Measurements from ENCODE around the gene PLOD2.

The PLOD2 gene

DNA sequence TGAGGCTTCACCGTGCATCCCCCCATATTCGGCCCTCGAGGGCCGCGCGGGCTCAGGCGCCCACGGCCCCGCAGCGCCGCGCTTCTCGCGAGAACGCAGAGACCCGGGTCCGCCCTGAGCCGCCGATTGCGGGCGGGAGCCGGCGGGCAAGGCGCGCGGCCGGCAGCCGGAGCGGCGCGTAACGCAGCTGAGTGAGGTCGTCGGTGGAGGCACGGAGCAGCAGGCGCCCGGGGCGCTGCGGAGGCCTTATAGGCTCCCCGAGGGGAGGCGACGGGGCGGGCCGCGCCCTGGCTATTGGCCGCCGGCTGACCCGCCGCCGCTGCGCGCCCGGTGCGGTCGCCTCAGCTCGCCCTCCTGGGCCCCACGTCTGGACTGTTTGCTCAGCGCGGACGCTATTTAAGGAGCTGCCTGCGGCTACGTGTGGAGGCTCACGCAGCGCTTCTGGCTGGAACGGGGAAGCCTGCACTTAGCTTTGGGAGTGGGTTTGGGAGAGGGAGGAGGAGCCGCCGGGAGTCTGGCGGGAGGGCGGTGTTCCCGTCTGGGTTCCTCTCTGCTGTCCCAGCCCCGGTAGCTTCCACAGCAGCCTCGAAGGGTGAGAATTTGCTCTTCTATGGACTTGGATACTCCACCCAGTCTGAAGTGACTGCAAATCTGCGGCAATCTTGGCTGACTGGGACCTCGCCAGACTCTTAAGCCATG lies at the start of gene PLOD2:
PLOD2 (minus strand) TSS at position 221 of the 699 bp plus-strand sequence; CDS start at position 26, 195 bp downstream.
- DNase-seq = peak; percentile 69

DNA sequence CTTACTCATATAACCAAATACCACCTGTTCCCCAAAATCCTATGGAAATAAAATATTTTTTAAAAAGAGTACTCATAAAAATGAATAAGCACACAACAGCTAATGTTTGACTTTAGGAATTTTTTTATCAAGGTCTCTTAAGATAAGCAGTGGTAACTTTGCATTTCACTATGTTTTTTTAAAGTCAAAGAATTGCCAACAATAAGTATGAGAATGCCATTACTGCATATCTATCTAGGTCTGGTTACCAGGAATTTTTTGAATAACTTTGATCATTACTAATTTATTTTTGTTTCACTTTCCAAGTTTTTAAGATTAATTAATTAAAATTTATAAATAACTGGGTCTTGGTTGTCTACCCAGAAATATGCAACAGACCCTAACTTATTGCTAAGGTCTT lies 48.4 kb upstream of the PLOD2 start:
- DNase-seq = no peak

DNA sequence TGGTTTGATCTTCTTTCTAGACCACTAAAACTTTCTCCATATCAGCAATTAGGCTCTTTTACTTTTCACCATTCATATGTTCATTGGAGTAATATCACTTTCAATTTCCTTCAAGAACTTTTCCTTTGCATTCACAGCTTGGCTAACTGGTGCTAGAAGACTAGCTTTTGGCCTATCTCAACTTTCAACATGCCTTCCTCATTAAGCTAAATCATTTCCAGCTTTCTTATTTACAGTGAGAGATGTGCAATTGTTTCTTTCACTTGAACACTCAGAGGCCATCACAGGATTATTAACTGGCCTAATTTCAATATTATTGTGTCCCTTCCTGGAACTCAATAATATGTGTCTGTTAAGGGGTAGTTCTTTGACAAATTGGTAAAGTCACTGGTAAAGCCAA lies 42.8 kb upstream of the PLOD2 start:
- no peak for DNase-seq

DNA sequence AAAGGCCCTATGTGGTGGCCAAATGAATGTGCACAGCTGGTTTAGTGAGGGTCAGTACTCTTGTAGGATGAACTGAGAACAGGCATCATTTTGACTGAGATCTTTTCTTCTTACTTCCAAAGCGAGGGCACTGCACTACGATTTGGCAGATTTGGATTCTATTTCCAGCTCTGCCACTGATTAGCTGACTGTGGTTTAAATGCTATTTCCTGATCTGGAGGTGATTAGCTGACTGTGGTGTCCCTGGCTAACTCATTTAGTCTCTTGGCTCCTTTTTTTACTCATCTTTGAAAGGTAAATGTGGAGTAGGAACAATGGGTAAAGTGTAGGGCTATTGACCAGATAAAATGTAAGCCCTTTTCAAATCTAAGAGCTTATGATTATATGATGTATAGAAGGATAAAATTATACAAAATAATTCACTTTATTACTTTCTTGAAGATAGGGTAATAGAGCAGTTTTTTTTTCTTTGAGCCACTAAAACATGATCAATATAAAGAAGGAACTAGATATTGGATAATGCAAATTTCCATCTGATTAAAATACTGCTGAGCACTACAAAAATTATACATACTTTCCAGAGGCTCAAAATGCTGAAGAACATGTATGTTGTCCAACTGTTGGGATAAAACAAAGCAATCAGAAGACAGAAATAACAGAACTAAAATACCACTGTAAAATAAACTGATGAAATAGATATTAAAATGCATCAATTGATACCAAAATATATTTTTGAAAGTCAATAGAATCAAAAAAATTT lies 39.7 kb upstream of the PLOD2 start:
- DNase-seq = no peak

DNA sequence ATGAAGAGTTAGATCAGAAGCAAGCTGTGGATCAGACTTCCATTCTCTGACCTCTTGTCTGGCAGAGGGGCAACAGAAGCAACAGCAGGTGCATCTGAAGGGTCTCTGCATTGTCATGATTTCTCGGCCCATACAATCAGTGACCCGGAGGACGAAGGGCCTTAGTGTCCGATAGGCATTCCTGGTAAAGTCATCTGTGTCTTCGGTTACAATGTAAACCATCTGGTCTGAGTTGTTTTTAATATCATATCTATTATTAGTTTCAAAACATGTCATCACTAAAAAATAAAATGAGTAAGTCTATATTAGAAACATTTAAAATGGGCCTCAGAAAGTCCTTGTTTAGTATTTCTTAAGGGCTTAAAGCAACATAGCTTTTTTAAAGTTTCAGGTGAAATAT lies 38.8 kb upstream of the PLOD2 start:
- no peak for DNase-seq

DNA sequence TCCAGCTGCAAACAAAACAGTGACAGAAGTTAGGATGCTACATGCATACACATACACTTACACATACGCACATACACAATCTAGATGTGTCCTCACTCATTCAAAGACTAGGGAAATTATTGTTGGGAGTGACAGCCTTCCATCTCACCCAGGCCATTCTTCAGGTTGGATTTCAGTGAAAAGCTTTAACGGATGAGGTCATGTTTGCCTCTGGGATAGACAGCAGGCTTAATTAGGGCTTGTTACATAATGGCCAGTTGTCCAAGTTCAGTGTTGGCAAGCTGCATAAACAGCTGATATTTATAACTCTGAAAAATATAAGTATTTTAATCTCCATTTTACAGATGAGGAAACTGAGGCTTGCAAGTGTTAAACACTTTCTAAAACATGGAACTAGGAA lies 35.8 kb upstream of the PLOD2 start:
- no peak for DNase-seq

DNA sequence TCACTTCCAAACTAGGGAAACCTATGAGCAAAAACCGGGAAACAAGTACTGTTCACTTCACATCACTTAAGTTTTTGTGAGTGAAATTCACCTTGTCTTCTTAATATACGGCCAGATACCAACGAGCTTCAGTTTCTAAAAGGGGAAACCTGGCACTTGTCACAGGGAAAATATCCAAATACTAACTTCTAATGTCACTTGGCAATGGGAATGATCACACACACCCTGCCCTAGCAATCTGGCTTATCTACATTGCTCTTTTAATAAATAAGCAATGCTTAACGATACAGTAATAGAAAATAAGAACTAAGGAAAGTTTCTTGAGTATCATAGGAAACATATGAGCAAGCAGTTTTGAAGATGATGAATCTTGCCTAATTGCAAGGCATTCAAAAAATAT lies 34.6 kb upstream of the PLOD2 start:
- DNase-seq = no peak

DNA sequence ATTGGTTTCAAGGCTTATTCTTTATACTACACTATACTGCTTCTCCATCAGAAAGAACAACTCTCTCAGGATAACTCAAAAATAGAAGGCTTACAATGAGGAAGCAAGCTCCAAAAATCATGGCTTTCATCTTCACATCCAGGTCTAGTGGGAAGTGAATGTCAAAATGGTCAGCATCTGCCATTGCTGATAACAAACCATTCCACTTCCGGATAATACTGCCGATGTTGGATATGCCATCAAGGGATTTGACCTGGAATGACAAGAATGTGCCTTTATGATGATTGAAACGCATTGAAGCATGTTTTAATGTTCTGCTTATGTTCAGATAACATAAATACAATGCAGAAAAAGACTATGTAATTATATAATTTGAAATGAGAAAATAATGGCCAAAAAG lies 34.0 kb upstream of the PLOD2 start:
- no peak for DNase-seq

DNA sequence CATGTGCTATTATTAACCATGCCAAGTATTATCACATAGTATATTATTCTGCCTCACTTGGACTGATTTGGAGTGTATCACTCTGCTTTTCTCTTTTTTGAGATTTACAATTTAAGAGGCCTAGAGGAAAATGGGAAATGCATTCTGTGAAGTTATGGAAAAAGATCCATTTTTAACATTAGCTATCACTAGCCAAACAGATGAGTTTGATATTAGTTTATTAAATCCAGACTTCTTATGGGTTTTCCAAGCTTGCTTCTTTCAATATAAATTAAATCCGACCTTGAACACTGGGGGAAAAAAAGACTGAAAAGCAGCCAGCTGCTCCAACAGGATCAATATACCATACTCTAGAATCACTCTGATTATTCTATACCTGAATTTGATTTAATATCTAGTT lies 30.1 kb upstream of the PLOD2 start:
- no peak for DNase-seq

DNA sequence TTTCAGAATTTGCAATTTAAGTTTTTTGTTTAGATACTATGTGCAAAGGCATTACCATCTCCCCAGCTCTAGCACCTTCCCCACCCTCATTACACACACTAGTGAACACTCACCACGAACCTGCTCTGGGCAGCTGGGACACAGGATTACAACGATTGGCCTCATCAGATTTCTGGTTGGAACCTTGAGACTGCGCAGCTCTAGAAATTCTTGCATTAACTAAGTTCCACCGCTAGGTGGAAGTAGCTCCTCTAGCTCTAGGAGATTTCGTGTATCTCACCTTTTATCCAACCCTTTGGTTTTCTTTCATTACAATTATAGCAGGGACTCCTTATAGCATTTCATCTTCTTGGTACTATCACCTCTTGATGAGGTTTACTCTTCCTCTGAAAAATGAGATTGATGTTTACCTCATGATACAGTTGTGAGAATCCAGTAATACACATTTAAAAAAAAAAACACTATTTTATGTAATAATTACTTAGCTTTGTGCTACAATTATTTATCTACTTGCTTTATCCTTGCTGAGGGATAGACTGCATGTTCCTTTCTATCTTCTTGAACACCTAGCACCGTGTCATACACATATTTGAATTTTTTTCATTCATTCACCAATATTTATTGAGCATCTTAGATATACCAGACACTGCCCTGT lies 28.7 kb upstream of the PLOD2 start:
- peak; percentile 6 for DNase-seq

DNA sequence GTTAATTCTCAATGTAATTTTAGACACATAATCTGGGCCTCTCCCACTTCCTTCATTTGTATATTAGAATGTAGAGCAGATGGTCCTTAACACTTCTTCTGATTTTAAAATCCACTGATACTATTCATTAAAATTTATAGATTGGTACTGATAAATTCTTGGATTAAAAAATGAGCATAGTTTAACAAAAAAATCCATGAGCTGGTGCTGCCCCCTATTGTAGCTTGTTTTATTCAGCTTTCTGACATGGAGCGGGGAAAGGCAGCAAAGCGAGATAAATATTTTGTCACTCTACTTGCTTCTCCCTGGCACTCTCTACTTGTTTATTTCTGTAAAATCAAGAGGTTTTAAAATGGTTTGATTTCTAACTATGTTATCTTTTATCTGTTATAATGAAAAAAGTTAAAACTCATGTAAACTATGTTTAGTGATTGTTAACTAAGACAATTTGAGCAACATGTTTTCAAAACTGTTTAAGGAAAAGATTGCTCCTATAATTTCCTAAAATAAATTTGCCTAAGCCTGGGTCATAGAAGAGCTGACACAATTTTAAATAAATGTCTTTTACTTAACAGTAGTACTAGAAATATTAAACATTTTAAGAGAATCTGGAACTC lies 26.5 kb upstream of the PLOD2 start:
- DNase-seq = no peak

DNA sequence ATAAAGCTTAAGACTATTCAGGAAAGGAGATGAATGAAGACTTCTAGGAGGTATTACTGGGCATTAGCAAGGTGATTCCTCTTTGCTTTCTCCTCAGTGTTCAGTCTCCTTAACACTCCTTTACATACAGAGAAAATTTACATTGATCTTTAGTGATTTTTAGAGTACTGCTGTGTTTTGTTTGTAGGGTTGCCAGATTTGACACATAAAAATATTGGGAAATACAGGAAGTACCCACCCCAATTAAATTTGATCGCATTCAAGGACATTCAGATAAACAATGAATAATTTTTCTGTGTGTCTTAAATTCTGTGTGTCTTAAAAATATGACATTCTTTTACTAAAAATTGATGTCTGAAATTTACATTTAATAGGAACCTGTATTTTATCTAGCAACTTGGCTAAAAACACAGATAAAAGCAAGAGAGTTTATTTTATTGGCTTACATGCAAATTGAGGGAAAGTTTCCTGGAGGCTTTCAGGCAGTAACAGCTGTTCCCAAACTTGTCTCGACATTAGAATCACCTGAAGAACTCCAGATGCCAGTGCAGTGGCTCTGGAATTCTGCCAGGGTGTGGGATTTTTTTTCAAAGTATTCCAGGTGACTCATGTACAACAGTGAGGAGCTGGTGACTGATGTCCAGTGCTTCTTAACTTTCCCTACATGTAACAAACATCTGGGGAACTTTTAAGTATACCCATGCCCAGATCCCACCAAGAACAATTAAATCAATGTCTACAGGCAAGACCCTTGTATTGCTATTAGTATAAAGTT lies 23.4 kb upstream of the PLOD2 start:
- peak; percentile 34 for DNase-seq

DNA sequence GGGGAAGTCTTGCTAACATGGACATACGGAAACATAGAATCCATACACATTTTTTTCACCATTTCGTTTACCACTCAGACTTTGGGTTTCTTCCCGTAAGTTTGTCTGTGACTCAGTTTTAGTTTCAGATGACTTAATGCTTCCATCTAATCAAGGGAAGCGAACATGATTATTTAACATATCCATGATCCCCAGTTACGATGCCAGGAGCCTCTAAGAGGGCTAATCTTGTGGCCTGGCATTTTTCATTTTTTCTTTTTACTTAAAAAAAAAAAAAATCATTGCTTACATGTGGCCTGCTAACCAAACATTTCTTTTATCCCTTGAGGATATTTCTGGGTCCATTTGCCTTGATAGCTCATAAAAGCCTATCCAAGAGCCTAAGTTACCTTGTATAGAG lies 20.2 kb upstream of the PLOD2 start:
- DNase-seq = no peak

DNA sequence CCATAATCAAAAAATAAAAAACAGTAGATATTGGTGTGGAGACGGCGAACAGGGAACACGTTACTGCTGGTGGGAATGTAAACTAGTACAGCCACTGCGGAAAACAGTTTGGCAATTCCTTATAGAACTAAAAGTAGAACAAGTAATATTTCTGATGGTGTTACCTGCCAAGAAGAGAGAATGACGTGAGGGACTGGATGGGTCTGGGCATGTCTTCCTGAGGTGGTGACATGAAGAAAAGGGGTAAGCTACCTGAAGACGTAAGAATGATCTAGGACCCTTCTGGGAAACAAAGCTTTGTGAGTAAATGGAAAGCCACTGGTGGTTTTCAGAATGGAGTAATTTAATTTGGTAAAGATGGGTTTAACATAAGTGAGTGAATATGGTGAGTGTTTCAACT lies 19.4 kb upstream of the PLOD2 start:
- no peak for DNase-seq

DNA sequence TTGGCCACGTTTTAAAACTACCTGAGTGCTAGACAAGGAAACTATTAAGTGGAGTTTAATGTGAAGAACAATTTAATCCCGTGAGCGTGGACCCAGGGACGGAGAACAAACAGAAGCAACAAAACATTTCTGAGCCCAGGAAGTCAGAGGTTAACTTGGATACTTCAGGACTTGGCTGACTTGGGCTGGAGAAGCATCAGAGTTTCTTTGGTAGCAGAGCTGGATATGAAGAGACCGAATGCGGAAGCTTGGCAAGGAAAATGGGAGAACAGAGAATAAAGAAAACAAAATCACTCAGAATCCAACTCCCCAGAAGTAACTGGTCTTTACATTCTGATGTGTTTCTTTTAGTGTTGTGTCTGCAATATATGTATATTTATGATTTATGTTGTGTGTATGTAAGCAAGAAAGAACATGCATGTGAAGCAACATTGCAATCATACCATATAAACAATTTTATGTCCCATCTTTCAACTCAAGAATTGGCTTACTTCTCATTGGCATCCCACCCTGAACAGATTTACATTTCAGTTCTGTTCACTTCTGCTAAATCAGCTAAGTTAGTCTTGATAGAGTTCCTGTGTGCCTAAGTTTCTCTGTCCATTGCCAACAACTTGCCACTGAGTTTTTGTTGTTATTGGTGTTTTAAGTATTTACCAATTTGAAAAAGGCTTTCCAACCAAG lies 17.2 kb upstream of the PLOD2 start:
- no peak for DNase-seq

DNA sequence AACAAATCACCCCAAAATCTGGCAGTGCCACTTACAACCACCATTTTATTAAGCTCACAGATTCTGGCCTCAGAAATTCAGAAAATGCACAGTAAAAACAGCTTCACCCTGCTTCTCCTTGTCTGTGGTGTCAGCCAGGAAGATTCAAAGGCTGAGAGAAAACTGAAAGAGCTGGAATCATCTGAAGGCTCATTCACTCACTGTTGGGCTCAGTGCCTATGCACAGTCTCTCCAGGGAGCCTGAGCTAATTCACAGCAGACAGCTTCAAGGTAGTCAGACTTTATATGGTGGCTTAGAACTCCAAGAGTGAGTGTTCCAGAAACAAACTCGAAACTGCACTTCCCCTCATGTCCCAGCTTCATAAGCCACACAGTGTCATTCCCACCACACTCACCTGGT lies 16.5 kb upstream of the PLOD2 start:
- no peak for DNase-seq

DNA sequence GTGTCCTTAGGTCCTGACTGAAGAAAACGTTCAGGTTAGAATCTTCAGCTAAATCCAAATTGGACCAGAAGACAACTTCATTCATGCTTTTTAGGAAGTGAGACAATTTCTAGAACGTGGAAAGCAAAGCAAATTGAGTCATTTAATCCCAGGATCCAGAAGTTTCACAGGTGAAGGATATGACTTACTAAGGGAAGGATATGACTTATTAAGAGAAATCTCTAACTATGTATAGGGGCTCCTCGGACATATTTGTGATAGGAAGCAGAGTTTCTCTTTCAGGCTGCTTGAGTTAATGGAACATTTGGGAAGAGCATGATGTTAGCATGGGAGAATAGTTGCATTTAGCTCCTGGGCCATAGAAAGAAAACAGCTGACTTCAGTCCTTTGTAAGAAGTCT lies 16.1 kb upstream of the PLOD2 start:
- DNase-seq = no peak

DNA sequence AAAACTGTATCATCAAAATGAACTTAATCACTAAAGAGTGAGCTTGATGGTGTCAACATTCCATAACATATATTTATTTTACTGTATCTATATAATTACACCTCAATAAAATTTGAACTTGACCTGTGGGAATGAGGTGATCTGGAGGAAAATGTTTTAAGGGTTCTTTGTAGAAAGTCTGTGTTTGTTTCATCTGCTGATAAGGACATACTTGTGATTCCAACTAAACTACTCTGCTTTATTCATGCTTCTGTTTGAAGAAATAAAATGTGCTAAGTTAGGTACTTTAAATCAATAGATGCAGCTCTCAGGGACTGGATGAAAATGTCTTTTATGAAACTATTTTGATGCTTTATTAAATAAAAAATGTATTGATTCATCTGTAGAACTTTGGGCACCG lies 11.6 kb upstream of the PLOD2 start:
- no peak for DNase-seq

DNA sequence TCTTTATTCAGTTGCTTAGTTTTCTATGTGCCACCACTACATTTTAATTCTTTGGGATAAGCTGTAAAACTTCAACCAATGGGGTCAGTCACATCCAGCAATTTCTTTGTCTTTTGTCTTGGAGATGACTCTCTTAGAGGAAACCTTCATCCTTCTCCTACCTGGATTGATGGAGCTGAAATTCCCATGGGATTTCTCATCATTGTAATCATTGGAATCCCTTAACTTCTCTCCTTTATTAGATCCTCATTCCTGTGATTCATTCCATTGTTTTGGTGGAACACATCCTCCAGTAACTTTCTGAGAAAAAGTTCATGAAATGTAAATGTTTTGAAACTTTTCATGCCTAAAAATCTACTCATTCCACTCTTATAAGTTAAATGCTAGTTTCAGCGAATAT lies 9.6 kb upstream of the PLOD2 start:
- no peak for DNase-seq

DNA sequence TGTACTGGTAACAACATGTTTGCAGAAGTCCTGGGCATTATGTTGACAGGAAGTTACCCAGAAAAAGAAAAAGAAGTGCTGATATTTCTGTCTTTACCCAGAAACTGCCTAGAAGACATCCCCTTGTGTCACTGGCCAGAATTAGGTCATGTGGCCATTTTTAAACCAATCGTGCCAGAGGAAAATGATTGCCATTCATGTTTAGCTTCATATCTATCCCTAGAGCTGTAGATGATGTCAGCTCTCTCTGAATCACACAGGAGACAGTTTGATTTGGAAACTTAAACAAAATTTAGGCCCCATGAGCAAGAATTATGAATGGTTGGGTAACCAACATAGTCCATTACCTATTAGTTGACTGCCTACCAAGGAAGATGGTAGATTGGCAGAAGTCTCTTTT lies 8.9 kb upstream of the PLOD2 start:
- DNase-seq = no peak

DNA sequence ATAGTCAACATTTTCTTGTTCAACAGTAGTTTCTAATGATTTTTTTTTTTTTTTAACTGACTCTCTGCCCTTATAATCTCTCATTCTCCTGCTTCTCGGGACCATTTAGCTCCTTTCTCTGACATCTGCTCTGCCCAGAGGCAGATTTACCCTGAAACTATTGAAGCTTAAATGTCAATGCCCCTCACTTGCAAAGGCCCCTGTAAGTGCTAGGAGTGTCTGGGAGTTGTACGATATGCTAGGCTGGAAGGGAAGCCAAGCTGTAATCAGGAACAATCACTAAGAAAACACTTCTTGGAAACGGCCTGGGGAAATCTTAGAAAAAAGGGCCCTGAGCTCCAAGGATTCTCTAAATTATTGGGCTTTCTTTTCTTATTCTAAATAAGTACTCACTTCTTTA lies 5.8 kb upstream of the PLOD2 start:
- DNase-seq = no peak

DNA sequence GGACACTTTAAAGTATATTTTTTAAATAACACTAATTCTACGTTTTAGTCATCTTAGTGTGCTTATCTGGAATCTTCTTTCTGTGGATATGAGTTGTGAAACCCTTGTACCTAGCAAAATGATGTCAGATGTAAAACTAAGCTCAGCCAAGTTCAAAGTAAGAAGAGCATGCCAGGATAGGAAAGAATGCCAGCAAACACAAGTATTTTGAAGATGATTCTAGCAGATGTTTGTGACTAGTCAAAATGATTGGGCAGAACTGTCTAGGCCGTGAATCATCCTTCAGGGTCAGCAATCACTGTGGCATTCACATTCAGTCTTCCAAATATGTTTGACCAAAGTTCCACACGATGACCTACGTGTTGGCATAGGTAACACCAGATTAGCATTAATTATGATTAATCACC lies 5.4 kb upstream of the PLOD2 start:
- DNase-seq = no peak
